ENCODE results near the gene JCAD. TPM values are rescaled to one million over a fixed set of nuclear protein-coding genes. Genes with fewer than 3 reads are reported as not detected.

JCAD gene
- total RNA-seq, 1 experiment from 2014 or later: 0.54 TPM

GRCh38 chr10:29974773-29975172 lies 84.6 kb downstream of the JCAD start:
- no peak for TF ChIP-seq CTCF (IDR thresholded peaks at IDR 0.05; ENCODE audit: unreplicated experiment)
- Mint-ChIP-seq H3K27ac (ENCODE audit: unreplicated experiment) (no peak overlapping the region), H3K27me3 (ENCODE audit: unreplicated experiment) (no peaks in the 10 kb centered on the region), H3K36me3 (ENCODE audit: insufficient read depth, unreplicated experiment) (no peaks in the 10 kb centered on the region), H3K4me1 (ENCODE audit: low read depth, unreplicated experiment) (peaks cover 7% of the 10 kb centered on the region), H3K9me3 (ENCODE audit: low read depth, unreplicated experiment) (peaks cover 8% of the 10 kb centered on the region), H3K4me3 (ENCODE audit: low read depth, unreplicated experiment) (no peak overlapping the region)
- intact Hi-C loops (cut with micrococcal nuclease; ENCODE audit: unreplicated experiment): no loop called here
- CTCF ChIA-PET: no interaction called here
- no peak for DNase-seq
- BruUV-seq (replicated peaks): no TSS peak

GRCh38 chr10:29973921-29974320 lies 85.5 kb downstream of the JCAD start:
- peaks cover 7% of the 10 kb centered on the region for H3K4me1 Mint-ChIP-seq (ENCODE audit: low read depth, unreplicated experiment)
- no peak for DNase-seq

GRCh38 chr10:29970576-29970975 lies 88.8 kb downstream of the JCAD start:
- no peak overlapping the region for H3K27ac Mint-ChIP-seq (ENCODE audit: unreplicated experiment)
- peaks cover 8% of the 10 kb centered on the region for H3K9me3 Mint-ChIP-seq (ENCODE audit: low read depth, unreplicated experiment)
- CTCF ChIA-PET: no interaction called here
- intact Hi-C loops (cut with micrococcal nuclease; ENCODE audit: unreplicated experiment): no loop called here
- no peak overlapping the region for H3K4me3 Mint-ChIP-seq (ENCODE audit: low read depth, unreplicated experiment)
- no peak for TF ChIP-seq CTCF (IDR thresholded peaks at IDR 0.05; ENCODE audit: unreplicated experiment)
- BruUV-seq (replicated peaks): no TSS peak
- DNase-seq: no peak
- no peaks in the 10 kb centered on the region for H3K27me3 Mint-ChIP-seq (ENCODE audit: unreplicated experiment)
- peaks cover 7% of the 10 kb centered on the region for H3K4me1 Mint-ChIP-seq (ENCODE audit: low read depth, unreplicated experiment)
- H3K36me3 Mint-ChIP-seq (ENCODE audit: insufficient read depth, unreplicated experiment): no peaks in the 10 kb centered on the region

More at GRCh38 chr10:29973921-29974320, 85.5 kb downstream of the JCAD start:
- H3K36me3 Mint-ChIP-seq (ENCODE audit: insufficient read depth, unreplicated experiment): no peaks in the 10 kb centered on the region
- intact Hi-C loops (cut with micrococcal nuclease; ENCODE audit: unreplicated experiment): no loop called here
- no peak overlapping the region for H3K4me3 Mint-ChIP-seq (ENCODE audit: low read depth, unreplicated experiment)
- peaks cover 8% of the 10 kb centered on the region for H3K9me3 Mint-ChIP-seq (ENCODE audit: low read depth, unreplicated experiment)
- H3K27ac Mint-ChIP-seq (ENCODE audit: unreplicated experiment): no peak overlapping the region
- no TSS peak for BruUV-seq (replicated peaks)
- H3K27me3 Mint-ChIP-seq (ENCODE audit: unreplicated experiment): no peaks in the 10 kb centered on the region
- no peak for TF ChIP-seq CTCF (IDR thresholded peaks at IDR 0.05; ENCODE audit: unreplicated experiment)
- CTCF ChIA-PET: interaction anchor here (0.5 kb wide), 1 partner anchor 44 kb away, joined by 3 read pairs; no protein-coding TSS in a partner anchor

- BruUV-seq (replicated peaks): no TSS peak
- Mint-ChIP-seq H3K9me3 (ENCODE audit: low read depth, unreplicated experiment) (peaks cover 8% of the 10 kb centered on the region), H3K27me3 (ENCODE audit: unreplicated experiment) (no peaks in the 10 kb centered on the region), H3K27ac (ENCODE audit: unreplicated experiment) (no peak overlapping the region), H3K4me3 (ENCODE audit: low read depth, unreplicated experiment) (no peak overlapping the region), H3K36me3 (ENCODE audit: insufficient read depth, unreplicated experiment) (no peaks in the 10 kb centered on the region), H3K4me1 (ENCODE audit: low read depth, unreplicated experiment) (peaks cover 7% of the 10 kb centered on the region)
- TF ChIP-seq CTCF (IDR thresholded peaks at IDR 0.05; ENCODE audit: unreplicated experiment): no peak
- CTCF ChIA-PET: no interaction called here
- intact Hi-C loops (cut with micrococcal nuclease; ENCODE audit: unreplicated experiment): no loop called here
- DNase-seq: no peak
These were observed 89.4 kb downstream of the JCAD start for GRCh38 chr10:29970012-29970396.

Measured in Calu3 (cell line).